Esophagus muscularis mucosa (tissue), 3 donors: ENCODE data around the gene HOXD8.

Source experiments
- CTCF ChIP-seq, 3 experiments: fragments of 200-600 bp in 2 of 3; fragments of 450-650 bp in 1 of 3; sonication (generic) in 2 of 3; IDR thresholded peaks; one replicate each; pipeline ENCODE4 v1.5.1; 2017 to 2019; ENCODE audit warnings: antibody characterized with exemption in 3 of 3, mild to moderate bottlenecking in 2 of 3, moderate library complexity in 1 of 3
- POLR2A ChIP-seq: fragments of 450-650 bp; IDR thresholded peaks from one replicate; pipeline ENCODE4 v1.6.1; 2017; ENCODE audit warnings: antibody characterized with exemption, moderate library complexity, mild to moderate bottlenecking, low read depth
- POLR2AphosphoS5 ChIP-seq, 2 donors: sonication (generic); formaldehyde crosslinking; IDR thresholded peaks; one replicate each; pipeline ENCODE4 v1.6.1; 2017; ENCODE audit warnings: antibody characterized with exemption in 2 of 2

- no peak for TF ChIP-seq CTCF (IDR thresholded peaks at IDR 0.05)
- TF ChIP-seq POLR2AphosphoS5 (IDR thresholded peaks at IDR 0.05): no peak
- no peak for TF ChIP-seq POLR2A
These were observed 48.1 kb upstream of the HOXD8 start for GRCh38 chr2:176081376-176081836.
